Stimulated activated effector memory CD8-positive, alpha-beta T cell treated with anti-CD3 and anti-CD28 coated beads, Interleukin-12 subunit alpha, Interleukin-12 subunit beta, amount 100 ng/mL, for 72 hours (primary cell): Measurements from ENCODE around the gene CDH12.
"Not testable (repeated sequence)": the region's sequence is repeated elsewhere in the genome, so short reads cannot be mapped to it uniquely, and the experiment has no call there.

Experiments
- ATAC-seq: fragments of 150-1000 bp; cut with Tn5 transposase; 2 replicates; pipeline ENCODE4 v1.10.0; 2021
- DNase-seq, 2 donors: peaks; one replicate each; pipeline ENCODE4 v3.0.0; 2021 to 2022; ENCODE audit warnings: low spot score in 2 of 2
- H3K27ac Mint-ChIP-seq: one replicate; pipeline ENCODE4 v1.8.0; 2022; ENCODE audit warnings: mild to moderate bottlenecking, mixed read lengths
- H3K36me3 Mint-ChIP-seq: one replicate; pipeline ENCODE4 v1.8.0; 2022; ENCODE audit warnings: mild to moderate bottlenecking, mixed read lengths
- H3K4me1 Mint-ChIP-seq: one replicate; pipeline ENCODE4 v1.8.0; 2022; ENCODE audit warnings: mixed read lengths
- H3K4me3 Mint-ChIP-seq: one replicate; pipeline ENCODE4 v1.8.0; 2022; ENCODE audit warnings: mild to moderate bottlenecking, mixed read lengths
- H3K9me3 Mint-ChIP-seq: one replicate; pipeline ENCODE4 v1.8.0; 2022; ENCODE audit warnings: mixed read lengths

The CDH12 gene

DNA sequence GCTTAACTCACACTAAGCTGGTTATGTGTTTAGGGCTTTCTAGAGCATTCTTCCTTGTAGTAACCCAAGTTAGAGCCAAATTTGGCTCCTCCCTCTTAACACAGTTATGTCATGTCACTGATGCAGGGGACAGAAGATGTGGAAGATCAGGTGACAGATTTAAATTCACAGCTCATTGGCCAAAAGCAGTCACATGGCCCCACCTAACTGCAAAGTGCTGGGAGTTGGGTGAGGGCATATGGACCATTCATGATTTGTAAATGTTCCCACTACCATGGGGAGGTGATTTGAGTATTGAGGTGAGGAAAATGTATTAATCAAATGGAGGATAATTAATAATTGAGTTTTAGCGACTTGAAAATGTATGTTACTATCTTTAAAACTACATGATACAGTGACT is 829.4 kb downstream of the CDH12 start:
- ATAC-seq (no peak), DNase-seq (no peak)
- Mint-ChIP-seq H3K9me3 (peaks cover 15% of the 10 kb centered on the region), H3K27ac (no peak overlapping the region), H3K36me3 (no peaks in the 10 kb centered on the region), H3K4me1 (no peaks in the 10 kb centered on the region), H3K4me3 (no peak overlapping the region)

DNA sequence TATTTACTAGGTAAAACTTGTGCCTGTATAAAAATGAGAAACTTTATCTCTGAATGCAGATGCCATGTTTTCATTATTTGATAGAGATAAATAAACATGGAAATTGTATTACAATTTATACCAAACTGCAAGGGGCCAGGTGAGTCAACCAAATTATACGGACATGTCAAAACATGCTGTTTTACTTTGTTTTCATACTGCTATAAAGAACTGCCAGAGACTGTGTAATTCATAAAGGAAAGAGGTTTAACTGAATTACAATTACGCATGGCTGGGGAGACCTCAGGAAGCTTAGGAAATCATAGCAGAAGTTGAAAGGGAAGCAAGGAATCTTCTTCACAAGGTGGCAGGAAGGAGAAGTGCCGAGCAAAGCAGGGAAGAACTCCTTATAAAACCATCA is 840.3 kb downstream of the CDH12 start:
- DNase-seq, H3K9me3 Mint-ChIP-seq, H3K36me3 Mint-ChIP-seq, H3K4me3 Mint-ChIP-seq, ATAC-seq, H3K27ac Mint-ChIP-seq, H3K4me1 Mint-ChIP-seq: not testable (repeated sequence)

DNA sequence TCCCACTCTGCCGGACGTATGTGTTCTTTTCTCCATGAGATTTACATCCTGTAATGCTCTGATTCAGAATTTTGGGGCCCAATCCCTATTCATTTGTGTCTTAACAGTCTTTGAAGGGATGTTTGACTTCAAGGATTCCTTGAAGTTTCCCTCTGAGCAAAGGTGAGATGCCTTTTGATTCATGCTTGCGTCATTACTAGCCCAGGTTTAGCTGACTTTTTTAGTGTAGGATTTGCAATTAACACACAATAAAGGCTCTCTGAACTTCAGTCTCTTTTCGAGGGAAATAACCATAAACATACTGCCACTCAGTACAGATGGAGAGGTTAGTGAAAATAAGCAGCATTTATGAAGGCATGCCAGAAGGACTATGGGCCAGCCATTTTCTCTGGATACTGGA is 842.3 kb downstream of the CDH12 start:
- not testable (repeated sequence) for H3K36me3 Mint-ChIP-seq, ATAC-seq

DNA sequence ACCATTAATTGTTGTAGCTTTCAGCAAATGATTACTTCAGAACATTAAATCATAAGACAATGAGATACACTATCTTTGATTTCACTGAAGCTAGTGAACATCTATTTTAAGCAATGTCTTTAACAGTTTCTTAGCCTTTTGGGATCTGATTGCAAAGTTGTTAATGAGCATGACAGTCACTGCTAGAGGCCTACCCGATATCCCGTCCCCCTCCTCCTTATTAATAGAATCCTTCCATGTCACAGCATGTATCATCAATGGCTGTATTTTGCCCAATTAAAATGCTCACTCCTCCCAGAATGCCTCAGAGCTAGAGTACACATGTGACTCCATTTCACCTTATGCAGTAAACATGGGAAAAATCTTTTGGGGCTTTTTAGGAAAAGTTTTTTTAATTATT is 852.0 kb downstream of the CDH12 start:
- not testable (repeated sequence) for ATAC-seq, H3K36me3 Mint-ChIP-seq, H3K27ac Mint-ChIP-seq, DNase-seq, H3K9me3 Mint-ChIP-seq, H3K4me3 Mint-ChIP-seq, H3K4me1 Mint-ChIP-seq

More for the DNA sequence above, 842.3 kb downstream of the CDH12 start:
- H3K4me1 Mint-ChIP-seq, H3K9me3 Mint-ChIP-seq, H3K4me3 Mint-ChIP-seq, H3K27ac Mint-ChIP-seq, DNase-seq: not testable (repeated sequence)

DNA sequence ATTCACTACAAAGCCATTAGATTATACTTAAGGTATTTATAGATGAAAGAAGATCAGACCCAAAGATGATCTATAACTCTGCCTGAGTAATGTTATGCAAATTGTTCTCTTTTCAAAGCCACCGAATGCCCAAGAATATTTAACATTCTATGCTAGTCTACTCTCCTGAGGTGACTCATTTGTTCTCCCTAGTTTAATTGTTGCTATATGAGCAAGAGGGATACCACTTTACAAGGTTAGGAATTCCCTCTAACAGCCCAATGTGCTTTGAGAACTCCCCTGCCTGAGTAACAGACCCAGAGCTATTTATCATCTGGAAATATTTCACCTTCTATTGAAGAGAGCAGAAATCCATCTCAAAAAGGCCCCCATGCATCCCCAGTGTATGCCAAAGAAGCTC is 867.3 kb downstream of the CDH12 start:
- not testable (repeated sequence) for H3K27ac Mint-ChIP-seq, H3K36me3 Mint-ChIP-seq, H3K4me1 Mint-ChIP-seq, ATAC-seq, H3K9me3 Mint-ChIP-seq, H3K4me3 Mint-ChIP-seq, DNase-seq

DNA sequence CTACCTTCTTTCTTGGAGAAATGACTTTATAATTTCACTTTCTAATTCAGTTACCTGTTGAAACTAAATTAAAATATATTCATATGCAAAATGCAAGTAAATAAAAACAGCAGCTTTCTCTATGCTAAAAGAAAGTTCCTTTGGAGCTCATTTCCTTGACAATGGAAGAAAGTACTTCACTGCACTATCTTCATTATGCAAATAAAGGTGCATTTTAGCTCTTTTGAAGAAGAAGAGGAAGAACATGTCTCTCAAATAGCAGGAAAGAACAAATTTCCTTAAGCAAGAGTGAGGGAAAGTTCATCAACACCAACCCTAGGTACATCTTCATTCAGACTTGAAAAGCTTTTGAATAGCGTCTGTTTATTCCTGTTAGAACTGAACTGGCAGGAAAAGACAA is 901.6 kb downstream of the CDH12 start:
- not testable (repeated sequence) for H3K36me3 Mint-ChIP-seq, H3K9me3 Mint-ChIP-seq, ATAC-seq, H3K4me1 Mint-ChIP-seq, H3K4me3 Mint-ChIP-seq, H3K27ac Mint-ChIP-seq, DNase-seq

DNA sequence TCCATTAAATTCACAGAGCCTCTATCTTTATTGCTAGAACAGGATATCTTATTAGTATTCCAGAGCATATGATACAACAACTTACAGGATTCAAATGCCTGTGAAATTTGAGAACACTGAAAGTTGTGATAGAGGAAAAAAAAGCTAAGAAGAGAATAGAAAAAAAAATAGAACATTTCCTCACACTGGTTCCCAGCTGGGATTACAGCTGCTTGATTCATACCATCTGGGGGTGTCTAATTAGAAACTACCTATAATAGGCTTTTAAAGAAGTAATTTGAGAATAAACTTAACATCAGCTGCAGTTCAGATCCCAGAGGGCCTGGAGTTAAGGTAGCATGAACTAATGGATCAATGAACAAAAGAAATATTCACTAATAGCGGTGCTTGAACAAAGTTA is 922.0 kb downstream of the CDH12 start:
- H3K27ac Mint-ChIP-seq: no peak overlapping the region
- no peak overlapping the region for H3K4me3 Mint-ChIP-seq
- H3K4me1 Mint-ChIP-seq: no peaks in the 10 kb centered on the region
- no peak for DNase-seq
- ATAC-seq: no peak
- H3K36me3 Mint-ChIP-seq: no peaks in the 10 kb centered on the region
- peaks cover 25% of the 10 kb centered on the region for H3K9me3 Mint-ChIP-seq

DNA sequence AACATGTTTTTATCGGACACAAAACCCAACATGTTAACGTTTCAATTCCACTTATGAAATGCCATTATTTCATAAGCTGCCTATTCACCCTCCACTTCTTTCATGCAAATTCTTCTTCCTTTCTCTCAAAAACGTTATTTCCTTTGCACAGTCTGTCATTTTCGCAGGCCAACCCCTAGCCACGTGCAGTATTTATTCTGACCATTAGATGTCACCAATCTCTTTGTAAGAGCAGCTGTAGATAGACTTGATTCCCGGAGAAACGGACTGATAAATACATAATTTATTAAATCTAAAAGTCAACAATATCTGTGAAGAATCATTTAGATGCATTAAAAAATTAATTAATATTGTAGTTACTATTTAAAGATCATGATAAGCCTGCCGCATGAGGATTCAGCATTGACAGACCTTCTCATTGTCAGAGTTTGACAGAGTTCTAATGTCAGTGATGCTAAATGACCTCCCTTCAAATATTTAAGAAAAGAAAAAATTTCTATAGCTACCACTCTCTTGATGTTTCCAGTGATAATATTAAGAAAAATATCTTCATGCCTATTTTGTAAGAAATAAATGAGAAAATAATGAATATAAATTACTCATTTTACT is 933.6 kb downstream of the CDH12 start:
- Mint-ChIP-seq H3K4me1 (no peaks in the 10 kb centered on the region), H3K9me3 (peaks cover 13% of the 10 kb centered on the region), H3K36me3 (no peaks in the 10 kb centered on the region), H3K4me3 (no peak overlapping the region), H3K27ac (no peak overlapping the region)
- no peak for DNase-seq
- no peak for ATAC-seq

DNA sequence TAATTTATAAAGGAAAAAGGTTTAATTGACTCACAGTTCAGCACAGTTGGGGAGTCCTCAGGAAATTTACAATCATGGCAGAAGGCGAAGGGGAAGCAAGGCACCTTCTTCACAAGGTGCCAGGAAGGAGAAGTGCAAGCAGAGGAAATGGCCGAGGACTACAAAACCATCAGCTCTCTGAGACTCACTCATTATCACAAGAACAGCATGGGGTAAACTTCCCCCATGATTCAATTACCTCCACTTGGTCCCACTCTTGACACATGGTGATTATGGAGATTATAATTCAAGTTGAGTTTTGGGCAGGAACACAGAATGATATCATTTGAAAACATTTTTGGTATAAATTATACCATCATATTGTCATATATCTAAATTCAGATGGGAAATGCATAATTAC is 934.7 kb downstream of the CDH12 start:
- ATAC-seq: no peak
- peaks cover 17% of the 10 kb centered on the region for H3K9me3 Mint-ChIP-seq
- H3K4me1 Mint-ChIP-seq: no peaks in the 10 kb centered on the region
- no peak for DNase-seq
- H3K36me3 Mint-ChIP-seq: no peaks in the 10 kb centered on the region
- no peak overlapping the region for H3K4me3 Mint-ChIP-seq
- H3K27ac Mint-ChIP-seq: no peak overlapping the region

DNA sequence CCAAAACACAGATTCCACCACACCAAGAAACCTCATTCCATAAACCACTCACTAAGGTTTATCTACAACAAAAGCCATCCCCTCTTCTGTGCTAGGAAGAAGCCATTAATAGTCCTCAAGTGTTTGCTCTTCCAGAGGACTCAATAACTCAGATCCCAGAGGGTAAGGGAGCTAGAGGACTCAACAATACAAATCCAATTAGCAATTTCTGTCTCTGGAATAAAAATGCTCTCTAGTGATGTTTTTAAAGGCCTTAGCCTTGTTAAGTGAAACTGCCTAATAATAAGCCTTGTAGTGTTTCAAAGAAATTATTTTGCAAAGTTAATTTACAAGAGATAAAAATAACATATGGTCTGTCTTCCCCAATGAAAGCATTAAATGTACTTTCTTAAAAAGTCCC is 942.4 kb downstream of the CDH12 start:
- H3K4me3 Mint-ChIP-seq: no peak overlapping the region
- H3K36me3 Mint-ChIP-seq: no peaks in the 10 kb centered on the region
- no peak overlapping the region for H3K27ac Mint-ChIP-seq
- H3K9me3 Mint-ChIP-seq: peaks cover 18% of the 10 kb centered on the region
- DNase-seq (no peak), ATAC-seq (no peak)
- H3K4me1 Mint-ChIP-seq: no peaks in the 10 kb centered on the region

DNA sequence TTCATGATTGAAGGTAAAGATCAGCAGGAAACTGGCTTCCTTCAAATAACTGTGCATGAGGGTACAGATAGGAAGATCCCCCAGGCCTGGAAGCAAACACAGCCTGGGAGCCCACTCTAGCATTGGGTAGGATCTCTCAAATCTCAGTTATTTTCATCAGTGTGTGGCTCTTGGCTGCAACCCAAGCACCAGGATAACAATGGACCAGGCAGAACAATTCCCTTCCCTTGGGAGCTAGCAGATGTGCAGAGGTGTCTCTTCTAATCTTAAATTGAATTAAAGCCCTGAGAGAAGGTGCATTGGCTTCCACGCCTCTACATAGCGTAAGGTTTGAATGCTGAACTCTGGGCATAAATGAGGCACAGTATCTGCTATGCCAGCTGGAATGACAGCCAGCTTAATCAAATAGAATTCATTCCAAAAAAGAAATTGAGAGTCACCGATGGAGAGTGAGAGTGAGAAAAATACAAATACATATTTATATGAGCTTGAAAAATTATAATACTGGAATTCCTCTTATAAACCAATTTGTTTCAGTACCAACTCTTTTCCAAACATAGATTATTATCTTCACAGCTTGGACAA is 957.3 kb downstream of the CDH12 start:
- H3K4me3 Mint-ChIP-seq: no peak overlapping the region
- ATAC-seq (no peak), DNase-seq (no peak)
- H3K36me3 Mint-ChIP-seq: no peaks in the 10 kb centered on the region
- H3K27ac Mint-ChIP-seq: no peak overlapping the region
- H3K4me1 Mint-ChIP-seq: no peaks in the 10 kb centered on the region
- peaks cover 18% of the 10 kb centered on the region for H3K9me3 Mint-ChIP-seq

DNA sequence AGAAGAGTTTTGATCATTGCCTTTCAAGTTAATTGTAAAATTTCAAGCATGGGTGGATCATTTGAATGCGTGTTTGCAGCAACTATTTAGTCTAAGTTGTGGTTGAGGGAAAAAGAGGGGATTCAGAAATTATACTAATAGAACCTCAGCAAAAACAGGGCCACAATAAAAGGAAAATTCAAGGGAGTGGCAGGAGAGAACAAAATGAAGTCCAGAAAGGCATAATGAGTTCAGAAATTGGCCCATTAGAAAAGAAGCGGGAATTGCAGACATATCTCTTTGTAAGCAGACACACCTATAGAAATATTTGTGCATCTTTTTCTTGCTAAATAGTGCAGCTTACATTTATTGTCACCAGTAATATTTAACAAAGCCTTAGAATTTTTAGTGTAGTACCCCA is 960.0 kb downstream of the CDH12 start:
- no peaks in the 10 kb centered on the region for H3K36me3 Mint-ChIP-seq
- no peak for DNase-seq
- no peak overlapping the region for H3K27ac Mint-ChIP-seq
- peaks cover 14% of the 10 kb centered on the region for H3K9me3 Mint-ChIP-seq
- no peak overlapping the region for H3K4me3 Mint-ChIP-seq
- no peaks in the 10 kb centered on the region for H3K4me1 Mint-ChIP-seq
- ATAC-seq: no peak

DNA sequence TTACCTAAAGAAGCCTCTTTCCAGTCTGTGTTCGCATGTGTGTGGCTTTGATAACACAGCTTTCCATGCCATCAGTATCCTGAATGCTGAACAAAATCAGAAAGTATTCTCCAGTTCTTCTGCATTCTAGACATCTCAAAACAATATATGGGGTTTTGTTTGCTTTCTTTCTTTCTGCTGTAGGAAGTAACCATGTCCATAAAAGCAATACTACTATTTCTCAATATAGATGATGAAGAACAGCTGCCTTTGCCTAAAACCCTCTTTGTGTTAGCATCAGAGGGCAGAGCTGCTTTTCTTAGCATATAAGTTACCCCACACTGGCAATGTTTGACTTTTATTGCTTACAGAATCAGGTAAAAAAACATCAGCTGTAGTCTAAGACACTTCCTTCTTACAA is 963.6 kb downstream of the CDH12 start:
- Mint-ChIP-seq H3K4me3 (no peak overlapping the region), H3K9me3 (peaks cover 16% of the 10 kb centered on the region), H3K27ac (no peak overlapping the region)

DNA sequence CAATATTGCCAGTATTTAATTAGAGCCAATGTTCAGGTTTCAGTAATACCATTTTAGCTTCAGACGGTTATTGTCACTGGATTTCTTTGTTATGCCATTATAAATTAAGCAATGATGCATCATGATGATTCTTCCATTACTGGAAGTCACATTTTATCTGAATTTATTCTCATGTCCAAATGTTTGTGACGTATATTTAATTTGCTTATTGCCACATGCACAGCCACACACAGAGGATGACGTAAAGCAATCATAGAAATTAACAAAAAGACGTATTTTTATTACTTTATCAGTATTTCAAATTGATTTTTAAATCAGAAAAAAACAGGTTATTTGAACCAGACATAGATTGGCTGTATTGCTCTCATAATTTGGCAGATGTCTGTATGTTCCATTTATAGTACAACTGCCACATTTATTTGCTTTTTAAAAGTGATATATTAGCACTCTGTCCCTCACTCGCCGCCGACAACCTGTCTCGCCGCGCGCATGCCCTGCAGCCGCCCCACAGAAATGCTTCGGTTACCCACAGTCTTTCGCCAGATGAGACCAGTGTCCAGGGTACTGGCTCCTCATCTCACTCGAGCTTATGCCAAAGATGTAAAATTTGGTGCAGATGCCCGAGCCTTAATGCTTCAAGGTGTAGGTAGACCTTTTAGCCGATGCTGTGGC is 970.9 kb downstream of the CDH12 start:
- H3K4me3 Mint-ChIP-seq: no peak overlapping the region
- no peaks in the 10 kb centered on the region for H3K36me3 Mint-ChIP-seq
- no peak overlapping the region for H3K27ac Mint-ChIP-seq
- ATAC-seq: no peak
- no peaks in the 10 kb centered on the region for H3K4me1 Mint-ChIP-seq
- H3K9me3 Mint-ChIP-seq: peaks cover 27% of the 10 kb centered on the region
- DNase-seq: no peak

More for the DNA sequence above, 963.6 kb downstream of the CDH12 start:
- no peak for DNase-seq
- Mint-ChIP-seq H3K4me1 (no peaks in the 10 kb centered on the region), H3K36me3 (no peaks in the 10 kb centered on the region)
- ATAC-seq: no peak

DNA sequence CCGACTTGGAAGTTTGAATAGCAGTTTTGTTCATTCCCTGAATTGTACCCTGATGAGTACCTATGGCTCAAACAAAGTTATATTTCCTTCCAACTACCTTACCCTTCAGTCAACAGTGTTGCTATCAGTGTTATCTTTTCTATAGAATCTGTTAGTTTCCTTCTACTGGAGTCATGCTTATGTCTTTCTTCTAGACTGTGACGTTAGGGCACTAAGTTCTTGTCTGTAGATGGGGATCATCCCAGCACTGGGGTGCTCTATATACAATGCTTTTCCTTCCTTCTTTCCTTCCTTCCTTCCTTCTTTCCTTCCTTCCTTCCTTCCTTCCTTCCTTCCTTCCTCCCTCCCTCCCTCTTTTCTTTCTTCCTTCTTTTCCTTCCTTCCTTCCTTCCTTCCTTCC is 973.0 kb downstream of the CDH12 start:
- Mint-ChIP-seq H3K4me3 (no peak overlapping the region), H3K27ac (no peak overlapping the region), H3K4me1 (no peaks in the 10 kb centered on the region), H3K36me3 (no peaks in the 10 kb centered on the region), H3K9me3 (peaks cover 33% of the 10 kb centered on the region)
- DNase-seq (no peak), ATAC-seq (no peak)

DNA sequence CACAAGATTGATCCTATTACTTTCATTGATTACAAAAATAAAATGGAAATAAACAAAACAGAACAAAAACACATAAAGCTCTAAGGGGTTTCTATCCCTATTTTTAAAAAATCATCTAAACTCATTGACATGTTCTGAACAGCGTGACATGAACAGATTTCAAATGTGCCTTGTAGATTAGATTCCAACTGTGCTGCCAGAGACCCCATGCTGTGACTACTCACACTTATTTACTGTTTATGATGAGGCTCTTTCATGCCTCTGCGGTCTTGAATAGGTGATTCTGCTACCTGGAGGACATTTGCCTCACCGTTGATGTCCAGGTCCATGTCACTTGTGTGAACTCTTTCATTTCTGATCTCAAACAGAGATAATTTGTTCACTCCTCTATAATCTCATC is 990.2 kb downstream of the CDH12 start:
- Mint-ChIP-seq H3K4me3 (no peak overlapping the region), H3K9me3 (peaks cover 12% of the 10 kb centered on the region), H3K36me3 (no peaks in the 10 kb centered on the region), H3K27ac (no peak overlapping the region), H3K4me1 (no peaks in the 10 kb centered on the region)
- no peak for ATAC-seq
- no peak for DNase-seq
